ENCODE measurements around the gene LURAP1L.

Gene LURAP1L

GRCh38 chr9:12774861-12775678 is at the start of gene LURAP1L:
Gene LURAP1L, plus strand, starts transcription at chr9:12775020. Its CDS starts 696 bp downstream, at chr9:12775716.
- no peak for DNase-seq

DNA sequence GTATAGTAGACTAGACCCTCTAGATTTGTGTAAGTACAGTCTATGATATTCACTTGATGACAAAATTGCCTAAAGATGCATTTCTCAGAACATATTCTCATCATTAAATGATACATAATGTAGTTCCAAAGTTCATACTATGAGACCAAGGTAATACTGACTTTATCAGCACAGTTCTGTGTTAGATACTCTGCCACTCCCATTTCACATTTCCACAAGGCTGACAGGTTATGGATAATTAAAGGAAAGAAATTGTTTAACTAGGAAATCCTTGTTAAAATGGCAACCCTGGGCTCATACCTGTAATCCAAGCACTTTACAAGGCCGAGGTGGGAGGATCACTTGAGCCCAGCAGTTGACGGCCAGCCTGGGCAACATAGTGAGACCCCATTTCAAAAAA is 48.0 kb upstream of the LURAP1L start:
- no peak for DNase-seq

- DNase-seq = no peak
Measured at GRCh38 chr9:12730198-12730597, 44.6 kb upstream of the LURAP1L start.

DNA sequence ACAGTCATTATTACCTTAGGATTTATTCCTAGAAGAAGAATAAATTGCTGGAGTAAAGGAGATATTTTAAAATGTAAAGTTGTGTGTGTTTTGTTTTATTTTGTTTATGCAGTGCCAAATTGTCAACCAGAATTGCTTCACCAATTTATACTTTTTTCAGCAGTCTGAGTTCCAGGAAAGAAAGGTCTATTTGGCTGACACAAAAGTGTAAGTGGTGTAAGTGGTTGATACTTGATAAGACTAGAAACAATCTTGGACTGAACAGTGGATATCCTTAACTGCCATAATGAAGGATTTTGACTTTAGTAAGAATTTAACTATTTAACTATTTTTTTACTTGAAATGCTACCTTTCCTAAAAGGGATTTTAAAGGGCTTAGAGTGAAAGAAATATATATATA is 43.9 kb upstream of the LURAP1L start:
- no peak for DNase-seq

GRCh38 chr9:12732971-12733370 is 41.8 kb upstream of the LURAP1L start:
- no peak for DNase-seq

DNA sequence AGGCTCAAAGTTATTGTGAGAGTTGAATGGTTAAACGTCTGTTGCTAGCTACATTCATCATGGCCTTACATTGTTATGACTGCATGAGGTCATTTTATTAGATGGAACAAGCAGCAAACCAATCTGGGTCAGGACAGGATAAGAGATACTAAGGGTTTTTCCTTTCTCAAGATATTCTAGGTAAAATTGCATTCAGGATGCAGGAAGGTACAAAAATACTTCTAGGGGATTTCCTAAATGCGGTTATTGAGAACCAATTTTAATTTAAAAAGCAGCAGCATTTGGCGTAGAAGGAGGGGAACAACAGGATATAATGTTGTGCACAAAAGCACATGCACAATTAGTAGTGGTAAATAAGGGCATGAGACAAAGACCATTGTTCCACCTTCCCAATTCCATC is 39.2 kb upstream of the LURAP1L start:
- DNase-seq = no peak

GRCh38 chr9:12737871-12738270 is 36.9 kb upstream of the LURAP1L start:
- DNase-seq = no peak

DNA sequence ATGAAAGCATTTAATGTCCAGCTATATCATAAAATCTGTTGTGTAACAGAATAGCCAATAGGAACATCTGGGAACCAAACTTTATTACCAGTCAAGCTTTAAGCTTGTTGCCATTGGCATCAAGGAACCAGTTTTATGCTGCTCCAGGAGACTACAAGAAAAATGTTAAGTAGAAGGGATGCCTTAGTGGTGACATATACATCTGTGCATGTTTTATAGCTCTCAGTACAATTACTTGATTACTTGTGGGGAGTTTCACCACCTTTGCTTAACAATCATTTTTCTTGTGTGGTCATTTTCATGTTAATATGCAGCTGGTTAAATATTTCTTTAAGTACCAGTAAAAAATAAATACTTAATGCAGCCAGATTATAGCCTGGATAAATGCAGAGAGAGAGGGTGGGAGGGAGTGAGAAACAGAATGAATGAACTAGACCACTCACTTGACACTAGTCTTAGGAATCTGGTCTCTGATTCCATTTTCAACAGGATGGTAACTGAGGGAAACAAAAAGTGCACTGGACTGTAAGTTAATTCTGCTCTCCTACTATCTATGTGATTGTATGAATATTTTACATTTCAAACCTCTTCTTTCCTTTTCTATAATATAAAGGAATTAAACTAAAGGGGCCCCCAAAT is 35.7 kb upstream of the LURAP1L start:
- DNase-seq = no peak

GRCh38 chr9:12740845-12741244 is 34.0 kb upstream of the LURAP1L start:
- DNase-seq = no peak

DNA sequence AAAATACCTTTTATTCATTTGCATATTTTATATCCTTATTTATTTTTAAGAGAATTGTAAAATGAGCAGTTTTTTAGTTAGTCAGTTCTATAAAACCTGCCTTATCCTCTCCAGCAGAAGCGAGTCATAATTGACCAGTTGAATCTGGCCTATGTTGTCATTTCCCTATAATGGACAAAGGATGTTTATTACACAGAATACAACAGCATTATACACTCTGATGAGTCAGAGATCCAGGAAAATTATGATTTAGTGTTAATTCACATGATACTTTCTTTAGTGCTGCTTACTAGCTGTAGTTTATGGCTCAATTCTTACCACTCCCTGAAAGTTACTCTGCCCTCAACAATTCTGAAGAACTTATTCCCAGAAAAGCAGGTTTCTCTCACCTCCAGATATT is 26.8 kb upstream of the LURAP1L start:
- DNase-seq = no peak

DNA sequence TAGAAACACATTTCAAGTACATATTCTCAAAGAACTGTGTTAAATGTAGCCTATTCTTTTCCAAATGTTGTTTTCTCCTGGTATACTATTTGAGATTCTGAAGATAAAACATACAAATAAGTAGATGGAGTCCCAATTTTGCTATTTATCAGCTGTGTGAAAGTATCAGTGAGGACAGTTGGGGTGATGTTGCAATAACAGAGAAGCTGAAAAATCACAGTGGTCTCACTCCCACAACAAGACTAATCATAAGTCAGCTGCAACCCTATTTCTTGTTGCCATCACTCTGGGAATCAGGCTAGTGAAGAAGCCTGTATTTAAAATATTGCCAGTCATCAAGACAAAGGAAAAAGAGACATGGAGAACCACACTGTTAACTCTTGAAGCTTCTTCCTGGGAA is 25.9 kb upstream of the LURAP1L start:
- no peak for DNase-seq

DNA sequence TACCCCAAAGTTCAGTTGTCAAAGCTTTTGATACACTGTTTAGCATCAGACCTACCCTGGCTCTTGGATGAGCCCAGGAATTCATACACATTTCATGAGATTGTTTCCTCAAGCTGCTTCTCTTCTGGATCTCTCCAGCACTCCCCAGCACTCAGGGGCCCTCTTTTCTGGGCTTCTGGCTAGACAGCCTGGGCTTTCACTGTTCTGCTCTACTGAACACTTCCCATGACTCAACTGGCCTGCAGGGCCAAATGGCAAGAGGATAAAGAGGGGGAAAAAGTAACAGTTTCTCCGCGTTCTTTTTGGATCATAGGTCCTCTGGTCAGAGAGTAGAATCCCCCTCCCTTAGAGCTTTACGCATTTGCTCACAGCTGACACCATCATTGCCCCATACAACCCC is 20.9 kb upstream of the LURAP1L start:
- no peak for DNase-seq

DNA sequence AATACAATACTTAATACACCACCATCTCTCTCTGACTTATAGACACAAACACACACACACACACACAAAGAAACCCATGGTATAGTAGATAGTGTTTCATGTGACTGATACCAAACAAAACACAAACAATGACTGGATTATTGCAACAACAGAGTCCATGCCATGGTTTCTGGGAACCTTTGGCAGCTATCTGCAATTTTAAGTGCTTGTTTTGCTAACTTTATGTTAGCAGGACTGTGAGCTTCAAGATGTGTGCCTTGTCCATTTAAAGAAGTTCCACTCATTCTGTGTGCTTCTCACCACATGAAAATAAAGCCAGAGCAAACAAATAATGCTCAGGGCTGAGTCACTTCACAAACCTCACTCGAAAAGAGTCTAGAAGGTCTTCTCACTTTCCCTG is 15.1 kb upstream of the LURAP1L start:
- no peak for DNase-seq

DNA sequence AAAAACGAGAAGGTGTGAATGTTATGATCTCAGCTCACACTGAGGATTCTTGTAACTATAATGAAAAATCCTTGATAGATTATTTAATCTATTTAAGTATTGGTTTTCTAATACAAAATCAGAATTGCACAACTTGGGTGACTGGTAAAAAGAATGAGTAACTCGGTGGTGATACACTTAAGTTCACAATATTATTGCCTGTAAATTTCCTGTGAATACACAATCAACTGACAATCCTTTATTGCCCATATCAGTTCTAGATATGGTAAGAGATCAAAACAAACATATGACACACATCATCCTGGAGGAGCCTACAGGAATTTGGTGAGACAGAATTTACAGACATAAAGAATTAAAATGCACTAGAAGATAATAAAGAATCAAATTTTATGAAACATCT is 14.1 kb upstream of the LURAP1L start:
- DNase-seq = no peak

GRCh38 chr9:12764150-12764549 is 10.7 kb upstream of the LURAP1L start:
- DNase-seq = no peak

DNA sequence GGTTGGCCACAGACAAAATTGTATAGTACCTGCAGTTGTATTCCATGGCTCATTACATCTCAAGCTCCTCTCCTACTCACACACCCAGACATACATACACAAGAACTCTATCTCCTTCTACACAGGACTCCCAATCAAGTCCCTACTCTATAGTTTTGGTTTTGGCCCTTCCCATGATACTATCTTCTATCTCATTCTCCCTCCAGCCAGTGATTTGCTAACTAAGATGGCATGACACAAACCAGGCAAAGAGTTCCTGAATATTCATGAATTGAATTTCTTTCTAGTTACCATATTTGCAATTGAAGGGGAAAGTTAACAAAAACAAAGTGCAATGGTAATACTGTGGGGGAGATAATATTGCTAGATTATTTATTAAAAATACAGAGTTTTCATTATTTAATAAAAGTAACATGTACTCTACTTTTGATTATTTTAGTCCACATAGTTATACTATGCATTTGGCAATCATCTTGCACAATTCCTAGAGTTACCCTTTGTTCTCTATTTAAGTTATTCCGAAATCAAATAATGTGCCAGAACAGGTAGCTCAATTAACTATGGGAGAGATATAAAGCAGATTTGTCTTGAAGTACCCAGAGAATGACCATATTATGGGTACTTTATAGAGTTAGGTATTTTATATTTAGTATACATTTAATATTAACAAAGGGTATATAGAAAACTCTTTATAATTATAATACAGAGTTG is 9.6 kb upstream of the LURAP1L start:
- DNase-seq = no peak

- no peak for DNase-seq
Measured at GRCh38 chr9:12766357-12766756, 8.5 kb upstream of the LURAP1L start.

GRCh38 chr9:12770261-12770660 is 4.6 kb upstream of the LURAP1L start:
- DNase-seq = no peak

GRCh38 chr9:12771891-12772290 is 2.9 kb upstream of the LURAP1L start:
- no peak for DNase-seq

DNA sequence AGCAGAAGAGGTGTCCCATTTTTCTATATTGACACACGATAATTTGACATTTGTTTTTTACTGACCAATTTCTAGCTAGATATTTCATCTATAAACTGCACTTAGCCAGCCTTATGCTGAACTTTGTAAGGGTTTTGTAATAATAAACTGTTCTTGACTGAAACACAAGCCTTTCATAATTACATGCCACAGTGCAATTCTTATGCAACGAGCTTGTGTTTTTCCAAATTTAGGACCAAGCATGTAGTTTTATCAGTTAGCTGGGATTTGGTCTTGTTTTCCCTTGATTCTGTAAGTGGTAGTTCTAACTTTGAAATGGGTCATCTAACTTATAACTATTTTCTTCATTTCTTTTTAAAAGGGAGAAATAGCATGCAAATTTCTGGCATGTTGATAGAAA is 1.3 kb upstream of the LURAP1L start:
- no peak for DNase-seq

DNA sequence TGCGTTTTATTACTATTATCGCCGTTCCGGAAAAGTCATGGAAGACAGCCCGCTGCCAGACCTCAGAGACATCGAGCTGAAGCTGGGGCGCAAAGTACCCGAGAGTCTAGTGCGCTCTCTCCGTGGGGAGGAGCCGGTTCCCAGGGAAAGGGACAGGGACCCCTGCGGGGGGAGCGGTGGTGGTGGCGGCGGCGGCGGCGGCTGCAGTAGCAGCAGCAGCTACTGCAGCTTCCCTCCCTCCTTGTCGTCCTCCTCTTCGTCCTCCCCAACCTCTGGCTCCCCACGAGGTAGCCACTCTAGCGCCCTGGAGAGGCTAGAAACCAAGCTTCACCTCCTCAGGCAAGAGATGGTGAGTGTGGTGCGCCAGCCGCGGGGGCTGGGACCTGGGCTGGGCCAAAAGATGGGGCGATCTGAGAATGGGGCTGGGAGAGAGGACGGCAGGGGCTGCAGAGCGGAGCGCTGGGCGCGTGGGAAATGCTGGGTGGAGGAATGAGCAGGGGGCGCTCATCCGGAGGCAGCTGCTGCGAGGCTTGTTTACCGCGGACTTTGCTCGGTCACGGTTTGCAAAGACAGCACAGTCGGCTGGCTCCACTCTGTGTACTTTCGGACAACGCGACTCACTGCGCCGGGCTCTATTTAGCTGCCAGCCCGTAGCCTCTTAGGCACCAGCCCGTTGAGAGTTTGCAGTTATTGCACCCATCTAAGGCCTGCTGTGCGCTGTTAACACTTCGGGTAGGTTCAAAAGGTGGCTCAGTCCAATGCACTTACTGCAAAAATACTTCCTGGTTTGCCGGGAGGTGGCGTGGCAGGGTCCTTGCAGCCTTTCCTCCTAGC is 1.1 kb downstream of the LURAP1L start:
- no peak for DNase-seq

GRCh38 chr9:12776513-12777055 is 1.8 kb downstream of the LURAP1L start:
- no peak for DNase-seq

All from CD4-positive, alpha-beta T cell treated with Interferon gamma for 1 hour (primary cell).